HG02938 (cell line): ENCODE results near the gene SEMA3A.

ENCODE experiments used
- ATAC-seq: cut with Tn5 transposase; IDR thresholded peaks from one replicate; pipeline ENCODE4 v1.9.1; 2021; ENCODE audit warnings: mild to moderate bottlenecking, moderate library complexity; ENCODE audit not compliant: unreplicated experiment

The SEMA3A gene

DNA sequence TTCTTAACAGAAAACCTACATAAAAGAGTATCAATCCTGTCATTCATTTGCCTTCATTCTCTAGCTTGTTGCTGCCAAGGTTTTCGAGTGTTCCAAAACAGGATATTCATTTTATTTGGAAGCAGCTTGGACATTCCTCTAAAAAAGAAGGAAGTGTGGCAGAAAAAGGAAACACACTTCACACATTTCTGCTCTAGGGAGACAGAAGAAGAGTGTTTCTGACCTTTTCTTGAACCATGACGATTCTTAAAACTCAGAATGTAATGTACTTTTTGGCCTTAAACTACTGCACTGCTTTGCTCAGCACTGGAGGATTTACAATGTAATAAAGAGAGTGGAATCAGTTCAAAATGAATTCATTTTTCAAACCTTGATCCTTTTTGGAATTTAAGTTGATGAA is 81.3 kb downstream of the SEMA3A start:
- no peak for ATAC-seq

DNA sequence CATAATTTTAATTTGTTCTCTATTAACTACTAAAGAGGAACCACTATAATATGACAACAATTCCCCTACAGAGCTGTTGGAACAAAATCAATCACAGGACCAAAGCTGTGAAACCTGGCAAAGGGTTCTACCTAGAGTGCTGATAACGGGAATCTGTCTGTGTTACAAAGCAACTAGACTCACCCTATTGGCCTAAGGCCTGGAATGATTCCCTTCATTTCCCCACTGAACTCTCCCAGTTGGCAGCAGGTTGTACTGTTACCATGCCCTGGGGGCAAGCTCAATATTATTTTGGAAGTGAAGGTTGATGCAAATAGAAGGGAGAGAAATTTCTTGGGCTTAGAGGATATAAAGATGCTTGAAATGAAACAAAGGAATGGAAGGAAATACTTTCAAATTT is 81.8 kb downstream of the SEMA3A start:
- no peak for ATAC-seq

DNA sequence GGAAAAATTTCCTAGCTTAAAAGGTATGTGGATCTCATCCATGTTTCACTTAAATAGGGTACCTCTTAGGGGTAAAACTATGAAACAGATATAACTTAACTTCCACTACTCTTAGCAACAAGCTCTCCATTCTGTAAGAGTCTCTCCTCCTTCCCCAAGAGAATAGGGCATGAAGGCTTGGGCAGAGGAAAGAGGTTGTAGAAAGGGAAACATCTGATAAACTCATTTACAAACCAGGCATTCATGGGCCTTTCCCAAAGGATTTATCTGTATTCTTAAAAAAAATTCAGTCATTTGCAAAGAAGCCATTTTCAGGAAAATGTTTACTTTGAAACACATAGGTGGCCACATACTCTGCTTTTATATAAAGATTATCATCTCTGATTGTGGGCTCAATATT is 82.7 kb downstream of the SEMA3A start:
- ATAC-seq, result no peak

DNA sequence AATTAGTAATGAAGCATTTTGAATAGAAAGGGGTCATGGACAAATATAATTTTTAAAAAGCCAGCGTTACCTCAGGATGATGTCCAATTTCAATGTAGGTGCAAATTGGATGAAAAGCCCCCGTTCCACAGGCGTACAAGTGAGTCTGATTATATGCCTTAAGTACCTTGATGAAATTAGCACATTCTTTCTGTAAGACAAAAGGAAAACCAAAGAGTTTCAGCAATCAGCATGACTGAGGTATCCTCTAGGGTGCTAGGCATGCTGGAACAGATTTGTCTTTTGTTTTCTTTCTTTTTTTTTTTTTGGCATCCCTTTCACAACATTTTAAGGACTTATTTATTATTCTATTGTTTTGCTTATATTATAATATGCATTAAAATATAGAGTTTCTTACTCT is 84.2 kb downstream of the SEMA3A start:
- no peak for ATAC-seq

DNA sequence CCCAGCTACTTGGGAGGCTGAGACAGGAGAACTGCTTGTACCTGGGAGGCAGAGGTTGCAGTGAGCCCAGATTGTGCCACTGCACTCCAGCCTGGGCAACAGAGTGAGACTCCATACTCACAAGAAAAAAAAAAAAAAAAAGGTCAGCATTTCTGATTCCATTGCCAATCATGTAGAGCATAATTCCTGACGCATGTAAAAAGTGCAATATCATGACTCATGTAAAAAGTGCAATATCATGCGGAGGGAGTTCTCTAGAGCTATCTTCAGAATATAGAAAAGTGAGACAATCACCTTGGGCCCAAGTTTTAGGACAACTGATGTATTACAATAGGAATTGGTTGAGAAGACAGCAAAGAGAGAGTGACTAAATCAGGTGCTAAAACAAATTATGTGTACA is 85.8 kb downstream of the SEMA3A start:
- no peak for ATAC-seq

DNA sequence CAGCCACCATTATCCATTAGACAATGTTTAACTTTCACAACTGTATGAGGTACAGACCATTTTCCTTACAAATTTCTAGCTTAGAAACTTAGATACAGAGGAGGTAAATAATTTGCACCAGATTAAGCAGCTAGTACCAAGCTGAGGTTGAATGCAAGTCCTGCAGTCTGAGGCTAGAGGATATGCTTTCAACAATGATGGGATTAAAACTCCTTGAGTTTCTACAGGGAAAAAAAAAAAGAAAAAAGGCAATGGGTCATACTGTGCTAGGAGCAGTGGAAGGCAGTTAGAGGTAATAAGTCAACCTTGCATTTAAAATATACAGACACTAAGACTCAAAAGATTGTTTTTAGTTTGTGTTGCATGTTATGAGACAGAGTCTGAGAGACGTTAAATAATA is 86.5 kb downstream of the SEMA3A start:
- no peak for ATAC-seq

DNA sequence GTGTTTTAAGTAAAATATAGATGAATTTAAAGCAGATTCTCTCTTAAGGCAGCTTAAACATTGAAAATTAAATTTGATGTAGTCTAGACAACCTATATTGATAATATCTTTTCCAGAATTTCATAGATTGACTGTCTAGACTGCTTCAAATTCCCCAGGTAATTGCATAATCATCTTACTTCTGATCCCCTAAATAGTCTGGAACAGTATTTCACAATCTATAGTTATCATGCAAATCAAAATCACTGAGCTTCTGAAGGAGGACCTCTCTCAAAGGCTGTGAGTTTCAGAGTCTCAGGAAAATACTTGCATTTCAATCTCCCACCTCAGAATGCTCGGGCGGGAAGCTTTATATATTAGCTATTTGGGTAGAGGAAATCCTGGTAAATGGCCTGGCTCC is 87.3 kb downstream of the SEMA3A start:
- ATAC-seq, result no peak

DNA sequence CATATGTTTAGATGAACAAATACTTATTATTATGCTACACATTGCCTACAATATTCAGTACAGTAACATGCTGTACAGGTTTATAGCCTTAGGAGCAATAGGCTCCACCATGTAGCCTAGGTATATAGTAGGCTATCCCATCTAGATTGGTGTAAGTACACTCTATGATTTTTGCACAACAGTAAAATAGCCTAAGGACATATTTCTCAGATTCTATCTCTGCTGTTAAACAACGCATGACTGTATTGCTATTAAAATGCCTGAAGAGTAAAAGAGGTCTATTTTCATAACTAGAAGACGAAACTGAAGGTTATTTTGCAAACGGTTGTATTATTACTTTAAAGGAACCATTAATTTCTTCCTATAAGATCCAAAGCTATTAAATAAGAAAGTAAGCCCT is 88.3 kb downstream of the SEMA3A start:
- no peak for ATAC-seq

DNA sequence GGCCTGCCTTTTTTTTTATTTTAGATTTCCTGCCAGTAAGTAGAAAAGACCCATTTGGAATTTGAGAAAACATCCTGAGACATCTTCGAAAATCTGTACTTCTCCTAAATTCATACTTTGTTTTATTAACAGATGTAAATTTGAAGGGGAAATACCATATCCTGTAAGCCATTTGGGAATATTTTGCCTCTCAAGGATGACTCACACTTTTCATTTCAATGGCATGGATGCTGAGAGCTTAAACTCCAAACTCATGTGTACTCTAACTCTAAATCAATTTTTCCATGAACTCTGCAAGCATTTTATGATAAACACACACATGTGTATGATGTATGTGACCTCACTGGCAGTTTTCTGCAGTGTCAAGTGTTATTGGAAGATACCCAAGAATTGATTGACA is 89.0 kb downstream of the SEMA3A start:
- no peak for ATAC-seq

DNA sequence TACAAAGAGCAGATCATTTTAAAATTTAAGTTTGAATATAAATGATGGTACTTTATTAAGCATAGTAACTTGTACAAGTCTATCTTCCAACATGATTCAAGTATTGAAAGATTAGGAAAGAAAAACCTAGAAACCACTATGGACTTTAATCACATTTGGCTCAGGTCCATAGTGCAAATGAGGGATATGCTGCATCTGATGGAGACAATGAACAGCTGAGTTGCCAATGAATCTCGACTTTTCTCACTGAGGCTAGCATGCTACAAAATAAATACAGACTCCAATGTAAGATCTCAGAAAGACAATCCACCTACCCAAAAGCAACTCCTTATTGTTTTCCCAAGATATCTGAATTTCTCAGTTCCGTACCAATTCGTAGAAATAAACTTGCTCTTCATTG is 89.8 kb downstream of the SEMA3A start:
- ATAC-seq, result no peak

DNA sequence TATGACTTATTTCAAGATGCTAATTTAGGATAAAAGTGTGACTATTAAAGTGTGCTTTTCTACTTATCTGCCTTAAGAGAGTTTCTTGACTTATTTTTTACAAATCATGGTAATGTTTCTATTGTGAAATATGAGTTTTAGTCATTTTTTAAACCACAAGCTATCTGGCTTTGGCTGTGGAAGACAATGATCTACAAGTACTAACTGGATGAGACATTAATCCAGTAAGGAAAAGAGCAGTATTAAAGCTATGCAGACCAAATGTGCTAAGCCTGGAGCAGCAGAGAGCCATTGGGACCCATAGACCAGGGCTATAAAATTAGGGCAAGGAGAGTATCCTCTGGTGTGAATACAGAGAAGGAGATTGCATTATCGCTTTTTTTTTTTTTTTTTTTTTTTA is 92.4 kb downstream of the SEMA3A start:
- ATAC-seq, result no peak

DNA sequence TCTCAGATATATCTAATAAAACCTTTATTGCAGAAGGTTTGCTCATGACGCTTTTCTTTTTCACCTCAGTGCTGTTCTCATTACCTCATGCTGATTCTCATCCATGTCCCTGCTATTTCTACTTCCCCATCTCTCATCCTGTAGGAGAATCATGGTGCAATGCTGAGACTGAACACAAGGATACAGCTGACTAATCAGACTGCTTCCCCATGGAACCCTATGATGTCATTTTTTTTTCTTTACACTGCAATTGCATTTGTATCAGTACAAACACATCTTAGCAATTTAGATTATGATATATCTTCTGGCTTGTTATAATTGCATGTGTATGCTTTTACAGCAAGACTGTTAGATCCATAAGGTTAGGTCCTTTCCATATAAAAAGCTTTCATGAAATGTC is 93.7 kb downstream of the SEMA3A start:
- ATAC-seq, result no peak

DNA sequence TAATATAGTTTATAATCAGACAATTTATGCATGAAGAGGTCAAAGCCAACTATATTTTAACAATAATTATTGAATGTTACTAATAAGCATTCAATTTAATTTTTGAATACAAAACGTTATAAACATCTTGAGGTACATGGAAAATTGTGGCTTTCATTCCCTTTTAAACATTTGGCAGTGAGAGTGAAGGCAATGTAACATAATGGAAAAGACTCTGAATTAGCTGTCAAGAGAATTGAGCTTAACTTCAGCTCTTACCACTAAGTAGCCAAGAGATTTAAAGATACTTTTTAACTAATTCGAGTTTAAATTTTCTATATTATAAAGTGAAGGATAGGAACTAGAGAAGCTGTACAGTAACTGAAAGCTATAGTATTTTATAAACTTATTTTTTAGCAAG is 98.6 kb downstream of the SEMA3A start:
- ATAC-seq, result no peak

DNA sequence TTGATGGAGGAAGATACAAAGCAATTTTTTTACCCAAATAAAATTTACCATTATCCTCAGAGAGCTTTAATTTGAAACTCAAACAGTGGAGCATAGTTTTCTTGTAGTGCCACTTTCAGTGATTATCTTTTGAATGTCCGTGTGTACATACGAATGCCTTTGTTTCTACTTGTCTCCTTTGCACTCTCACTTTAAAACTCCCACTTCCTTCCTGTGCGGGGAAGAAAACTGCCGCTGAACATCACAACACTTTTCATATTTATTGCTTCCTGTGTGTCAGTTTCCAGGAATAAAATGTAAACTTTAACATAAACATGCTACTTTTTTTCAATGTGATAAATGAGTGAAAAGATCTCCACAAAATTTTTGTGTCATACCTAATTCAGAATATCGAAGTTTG is 102.4 kb downstream of the SEMA3A start:
- no peak for ATAC-seq

DNA sequence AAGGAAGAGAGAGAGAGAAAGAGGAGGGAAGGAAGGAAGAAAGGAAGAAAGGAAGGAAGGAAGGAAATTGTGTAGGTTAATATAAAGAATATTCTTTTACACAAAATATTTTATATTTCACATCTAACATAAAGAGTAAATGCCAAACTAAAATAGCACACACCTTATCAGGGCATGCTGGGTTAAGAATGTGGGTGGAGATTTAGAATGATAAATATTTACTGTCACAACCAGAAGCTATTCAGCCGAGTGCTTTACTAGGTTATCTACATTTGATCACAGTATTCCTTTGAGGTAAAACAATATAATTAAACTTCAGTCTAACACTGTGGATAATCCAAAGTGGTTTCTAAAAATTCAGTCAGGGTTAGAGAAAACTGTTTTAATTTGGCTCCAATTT is 103.3 kb downstream of the SEMA3A start:
- no peak for ATAC-seq

DNA sequence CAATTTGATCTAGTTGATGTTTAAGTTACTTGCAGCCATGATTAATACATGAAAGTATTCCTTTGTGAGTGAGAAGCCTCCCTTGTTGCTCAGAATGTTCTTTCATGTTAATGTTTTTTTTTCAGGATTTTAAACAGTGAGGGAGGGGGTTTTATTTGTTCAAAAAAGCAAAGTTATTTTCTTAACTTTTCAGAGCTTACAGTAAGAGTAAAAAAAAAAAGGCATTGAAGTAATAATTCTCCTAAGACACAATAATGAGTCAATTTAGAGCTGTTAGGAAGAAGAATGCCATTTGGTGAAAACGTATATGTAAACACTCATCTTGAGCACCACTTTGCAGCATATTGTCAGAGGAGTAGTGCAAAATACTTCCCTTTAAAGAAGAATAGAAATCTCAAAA is 105.8 kb downstream of the SEMA3A start:
- ATAC-seq, result no peak

DNA sequence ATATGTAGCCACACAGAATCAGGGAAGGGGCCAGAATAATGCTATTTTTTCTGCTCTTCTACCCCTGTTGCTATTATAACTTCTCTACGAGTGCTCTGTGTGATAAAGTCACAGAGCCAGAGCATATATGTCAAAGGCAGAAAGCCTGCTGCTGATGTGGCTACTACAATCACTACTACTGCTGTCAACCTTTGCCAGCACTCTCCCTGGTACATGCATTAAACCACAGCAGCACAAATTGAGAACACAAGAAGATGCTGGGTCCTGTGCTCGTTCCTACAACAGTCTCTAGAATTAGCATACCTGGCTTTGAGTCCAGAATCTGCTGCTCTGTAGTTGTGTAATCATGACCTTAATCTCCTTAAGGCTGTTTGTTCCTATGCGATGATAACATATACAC is 108.6 kb downstream of the SEMA3A start:
- ATAC-seq, result no peak

DNA sequence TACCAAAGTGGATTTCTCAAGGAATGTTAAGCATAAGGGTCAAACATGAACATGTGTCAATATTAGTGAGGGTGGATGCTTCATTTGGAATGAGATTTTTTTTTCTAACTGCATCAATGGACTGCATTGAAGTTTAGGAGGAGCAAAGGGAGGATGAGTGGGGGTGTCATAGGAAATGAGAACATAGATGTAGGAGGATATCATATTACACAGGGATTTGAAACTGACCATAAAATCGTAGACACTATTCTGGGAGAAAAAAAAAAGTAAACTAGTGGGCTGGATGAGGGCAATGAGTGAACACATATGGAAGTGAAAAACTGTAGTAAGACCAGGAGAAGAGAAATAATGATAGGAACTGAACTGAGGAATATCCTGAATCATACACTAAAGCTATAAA is 109.4 kb downstream of the SEMA3A start:
- no peak for ATAC-seq

DNA sequence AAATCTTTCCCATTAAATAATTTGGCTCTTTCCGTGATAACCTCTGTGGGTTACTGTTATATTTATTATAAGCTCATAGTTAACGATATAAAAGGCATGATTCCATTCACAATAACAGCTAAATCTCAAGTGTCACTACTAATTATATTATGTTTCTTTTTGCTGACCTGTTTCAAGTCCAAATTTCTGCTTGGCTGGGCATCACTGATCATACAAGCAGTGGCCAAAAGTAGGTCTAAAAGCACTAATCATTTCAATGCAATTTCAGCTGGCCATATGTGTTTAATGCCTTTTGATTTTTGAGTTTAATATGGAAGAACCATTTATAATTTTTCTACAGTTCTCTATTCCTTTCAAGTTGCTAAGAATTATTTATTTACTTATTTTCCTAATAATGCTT is 110.7 kb downstream of the SEMA3A start:
- no peak for ATAC-seq

DNA sequence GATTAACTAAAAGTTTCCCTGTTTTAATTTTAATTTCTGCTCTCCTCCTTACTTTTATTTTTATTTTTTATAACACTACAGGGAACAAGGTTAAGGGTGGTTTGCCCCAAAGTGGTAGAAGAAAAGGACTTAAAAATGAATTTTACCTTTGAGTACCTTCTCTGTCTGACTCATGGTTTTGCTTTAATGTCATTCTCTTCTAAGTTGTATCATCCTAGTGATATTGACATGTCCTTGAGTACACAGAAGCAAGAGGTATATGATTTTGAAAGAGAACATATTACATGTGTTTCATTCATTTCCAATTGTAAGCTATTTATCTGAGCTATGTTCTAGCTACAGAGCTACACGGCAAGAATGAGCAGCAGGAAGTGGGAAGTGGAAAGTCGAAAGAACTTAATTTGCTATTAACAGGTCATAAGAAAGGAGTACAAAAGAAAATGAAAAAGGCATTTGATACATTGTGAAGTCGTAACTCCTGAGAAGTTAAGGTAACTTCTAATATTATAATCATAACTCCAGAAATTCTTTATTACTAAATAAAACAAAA is 112.5 kb downstream of the SEMA3A start:
- no peak for ATAC-seq

DNA sequence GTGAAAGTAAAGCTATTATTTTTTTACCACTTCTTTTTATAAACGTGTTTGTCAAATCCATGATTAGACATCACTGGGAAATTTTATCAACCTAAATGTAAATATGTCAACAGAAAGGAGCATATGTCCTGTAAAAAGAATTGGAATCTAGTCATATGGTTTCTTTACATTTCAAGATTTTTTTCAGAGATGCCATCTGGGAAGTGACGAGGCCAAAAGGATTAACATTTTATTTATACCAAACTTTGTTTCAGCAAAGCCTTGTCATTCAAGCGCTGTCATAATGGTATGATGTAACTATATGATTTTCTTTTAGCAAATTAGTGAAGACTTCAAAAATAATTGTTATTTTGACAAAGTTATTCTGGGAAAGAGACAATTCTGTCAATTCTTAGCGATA is 117.3 kb downstream of the SEMA3A start:
- ATAC-seq, result no peak

DNA sequence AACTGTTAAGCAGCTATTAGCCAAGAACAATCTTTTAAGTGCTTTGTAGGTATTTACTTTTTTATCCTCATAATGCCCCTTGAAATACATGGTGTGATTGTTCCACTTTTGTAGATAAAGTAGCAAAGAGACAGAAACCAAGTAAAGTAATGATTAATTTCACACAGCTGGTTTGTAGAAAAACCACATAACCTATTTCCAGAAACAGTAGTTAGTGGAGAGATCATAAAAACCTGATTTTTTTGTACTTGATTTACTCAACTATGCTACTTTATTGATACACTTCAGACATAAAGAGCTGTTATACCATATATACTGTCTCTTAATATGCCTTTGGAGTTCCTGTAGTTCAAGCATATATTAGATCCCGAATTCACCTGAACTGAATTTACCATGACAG is 118.4 kb downstream of the SEMA3A start:
- ATAC-seq, result no peak

DNA sequence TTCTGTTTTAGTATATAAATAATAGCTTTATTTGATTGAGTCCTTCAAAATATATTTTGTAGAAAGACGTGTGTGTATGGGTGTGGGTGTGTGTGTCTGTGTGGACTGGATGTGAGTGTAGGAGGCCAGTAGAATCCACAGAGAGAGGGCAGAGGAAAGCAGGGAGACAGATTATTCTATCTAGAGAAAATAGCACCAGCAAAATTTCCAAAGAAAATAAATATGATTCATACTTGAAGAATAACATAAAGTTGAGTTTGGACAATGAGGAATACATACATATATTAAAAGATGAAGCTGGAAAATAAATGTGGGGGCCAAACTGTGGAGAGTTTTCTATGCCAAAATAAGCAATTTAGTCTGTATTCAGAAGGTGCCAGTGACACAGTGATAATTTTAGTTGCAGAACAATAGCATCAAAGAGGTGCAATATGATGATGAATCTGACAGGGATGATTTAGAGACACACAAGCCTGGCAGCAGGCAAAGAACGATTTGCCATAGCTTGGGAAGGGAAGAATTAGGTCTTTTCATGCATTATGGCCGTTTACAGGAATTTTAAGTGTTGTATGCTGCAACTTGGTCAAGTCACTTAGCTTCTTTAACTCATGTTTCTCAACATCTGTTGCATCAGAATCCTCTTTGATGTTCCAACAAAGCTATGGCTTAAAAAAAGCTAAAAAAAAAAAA is 121.3 kb downstream of the SEMA3A start:
- ATAC-seq, result no peak
